PC-9 (cell line): Measurements from ENCODE around the gene PCED1B. TPM values are rescaled to one million over a fixed set of nuclear protein-coding genes. Genes with fewer than 3 reads are reported as not detected.

ENCODE experiments used
- BruUV-seq: library from RNA; stranded (reverse); fragments of 400-500 nt; replicated peaks from 2 replicates; lab custom pipeline; 2021; lab: Mats Ljungman, UMichigan
- CTCF ChIA-PET: fragments of 300-600 bp; sonication (Branson Sonifier 250); formaldehyde crosslinking; loops from one replicate; lab custom pipeline; 2022; ENCODE audit warnings: antibody characterized with exemption; lab: Charles Lee
- POLR2A ChIA-PET: fragments of 300-600 bp; sonication (Branson Sonifier 250); formaldehyde crosslinking; loops from one replicate; lab custom pipeline; 2022; ENCODE audit warnings: antibody characterized with exemption; ENCODE audit not compliant: unreplicated experiment; lab: Charles Lee
- DNase-seq, 2 experiments: peaks; one replicate each; pipeline versions ENCODE4 v3.0.0 to v3.0.0-alpha.2; 2015 to 2022; ENCODE audit warnings: mixed read lengths in 1 of 2
- H2AFZ ChIP-seq: fragments of 200-600 bp; sonication (generic); 2 replicates; pipeline ENCODE4 v1.8.1; 2017; ENCODE audit warnings: antibody characterized with exemption
- H3F3A ChIP-seq: fragments of 200-600 bp; sonication (generic); 2 replicates; pipeline ENCODE4 v1.8.1; 2017; ENCODE audit warnings: antibody characterized with exemption, mild to moderate bottlenecking, low read depth; ENCODE audit not compliant: insufficient read depth
- H3K27ac ChIP-seq: fragments of 200-600 bp; sonication (generic); 2 replicates; pipeline ENCODE4 v1.6.1; 2016; ENCODE audit warnings: mixed run types
- H3K27me3 ChIP-seq: fragments of 200-600 bp; sonication (generic); 2 replicates; pipeline ENCODE4 v1.6.1; 2016; ENCODE audit warnings: low read depth, mixed run types; ENCODE audit not compliant: insufficient read depth
- H3K36me3 ChIP-seq: fragments of 200-600 bp; sonication (generic); 2 replicates; pipeline ENCODE4 v1.6.1; 2016; ENCODE audit warnings: low read depth, mixed run types
- H3K4me1 ChIP-seq: fragments of 200-600 bp; sonication (generic); replicated peaks from 2 replicates; pipeline ENCODE4 v1.6.1; 2016; ENCODE audit warnings: mixed run types; ENCODE audit not compliant: insufficient read depth
- H3K4me2 ChIP-seq: fragments of 200-600 bp; sonication (generic); 2 replicates; pipeline ENCODE4 v1.6.1; 2017; ENCODE audit warnings: mixed run types
- H3K4me3 ChIP-seq: fragments of 200-600 bp; sonication (generic); 2 replicates; pipeline ENCODE4 v1.6.1; 2016; ENCODE audit warnings: mixed run types
- H3K79me2 ChIP-seq: fragments of 200-600 bp; sonication (generic); 2 replicates; pipeline ENCODE4 v1.6.1; 2017; ENCODE audit warnings: low read depth, mixed run types
- H3K9me2 ChIP-seq: fragments of 200-600 bp; sonication (generic); 2 replicates; pipeline ENCODE4 v1.8.1; 2017; ENCODE audit warnings: mild to moderate bottlenecking; ENCODE audit not compliant: insufficient read depth
- H3K9me3 ChIP-seq: fragments of 200-600 bp; sonication (generic); 2 replicates; pipeline ENCODE4 v1.8.1; 2016; ENCODE audit warnings: low read depth; ENCODE audit not compliant: insufficient read depth
- H4K20me1 ChIP-seq: fragments of 200-600 bp; sonication (generic); 2 replicates; pipeline ENCODE4 v1.8.1; 2017; ENCODE audit not compliant: insufficient read depth
- CTCF ChIP-seq: fragments of 200-600 bp; sonication (generic); conservative IDR thresholded peaks from 2 replicates; pipeline ENCODE4 v1.6.1; 2017; ENCODE audit warnings: mixed run types, antibody characterized with exemption, mild to moderate bottlenecking, moderate library complexity
- EZH2 ChIP-seq: fragments of 200-600 bp; sonication (generic); IDR thresholded peaks from 2 replicates; pipeline ENCODE4 v1.8.0; 2017; ENCODE audit warnings: antibody characterized with exemption, low read depth
- intact Hi-C: fragments of 100-400 bp; cut with micrococcal nuclease; formaldehyde crosslinking; loops from one replicate; pipeline ENCODE4 v1.10.0; 2022; ENCODE audit not compliant: unreplicated experiment
- total RNA-seq: library from RNA; stranded (reverse); gene quantifications from 2 replicates; pipeline ENCODE4 v1.2.3, GENCODE V29; 2021

The PCED1B gene
- total RNA-seq, 1 experiment from 2014 or later, result 11.2 TPM

DNA sequence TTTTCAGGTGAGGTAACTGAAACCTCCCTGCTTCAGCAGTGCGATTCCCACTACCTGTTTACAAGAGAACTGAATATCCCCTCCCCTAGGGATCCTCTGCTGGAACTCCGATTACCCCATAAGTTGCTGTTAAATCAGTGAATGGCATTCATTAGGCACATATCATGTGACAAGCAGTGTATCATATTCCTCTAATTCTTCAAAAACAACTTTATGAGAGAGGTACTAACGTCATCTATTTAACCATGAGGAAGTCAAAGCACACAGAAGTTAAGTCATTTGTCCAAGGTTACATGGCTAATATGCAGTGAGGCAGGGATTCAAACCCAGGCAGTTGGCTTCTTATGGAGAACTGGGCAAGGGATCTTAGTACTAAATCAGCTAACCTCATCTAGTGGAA, 43.9 kb upstream of the PCED1B start:
- peaks cover 53% of the 10 kb centered on the region for H3K4me1 ChIP-seq

DNA sequence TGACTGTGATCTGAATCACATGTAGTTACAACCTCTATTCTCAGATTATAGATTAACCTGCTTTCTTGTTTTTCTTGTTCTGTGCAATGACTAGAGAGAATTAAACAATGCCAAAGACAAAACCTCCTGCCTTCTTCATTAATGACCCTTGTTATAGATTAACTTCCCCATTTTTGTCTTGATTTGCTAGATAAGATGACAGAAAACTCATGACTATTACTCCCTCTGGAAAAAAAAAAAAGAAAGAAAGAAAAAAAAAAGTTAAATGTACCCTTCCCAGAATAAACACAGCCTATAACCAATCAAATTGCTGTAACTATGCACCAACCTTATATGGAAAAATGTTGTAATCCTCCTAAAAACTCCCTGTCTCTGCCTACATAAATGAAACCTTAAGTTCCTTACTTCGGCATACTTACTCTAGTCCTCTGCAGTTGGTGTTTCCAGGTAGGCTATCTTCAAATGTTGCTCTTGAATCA, 41.1 kb upstream of the PCED1B start:
- TF ChIP-seq EZH2 (no peak), CTCF (no peak)
- H3K27ac ChIP-seq, result peak overlapping the region; percentile 47

More for the DNA sequence above, 43.9 kb upstream of the PCED1B start:
- POLR2A ChIA-PET, result no interaction called here
- TF ChIP-seq CTCF, result no peak
- TF ChIP-seq EZH2, result no peak
- Histone ChIP-seq H3K4me2 (peak overlapping the region; percentile 63), H3K4me3 (no peak overlapping the region), H3F3A (peaks cover 25% of the 10 kb centered on the region), H3K9me2 (no peaks in the 10 kb centered on the region), H3K36me3 (no peaks in the 10 kb centered on the region), H2AFZ (0 out of 2 replicates have a peak overlapping the region, but pooled peaks have one; percentile 32), H3K27ac (peak overlapping the region; percentile 90), H3K79me2 (no peaks in the 10 kb centered on the region), H3K9me3 (no peaks in the 10 kb centered on the region; the same call in 1 of the 2 replicates), H3K27me3 (no peaks in the 10 kb centered on the region), H4K20me1 (no peaks in the 10 kb centered on the region)
- CTCF ChIA-PET, result no interaction called here
- no TSS peak for BruUV-seq
- no peak for DNase-seq
- intact Hi-C loops, result loop anchor here (10.0 kb wide), 1 partner anchor 149 kb away; no protein-coding TSS in a partner anchor

GRCh38 chr12:47039079-47039478, 40.3 kb upstream of the PCED1B start:
- intact Hi-C loops, result loop anchor here (10.0 kb wide), 1 partner anchor 146 kb away; no protein-coding TSS in a partner anchor
- Histone ChIP-seq H3K4me3 (no peak overlapping the region), H3K27ac (peak overlapping the region; percentile 47), H3K9me3 (no peaks in the 10 kb centered on the region; the same call in 1 of the 2 replicates), H3K9me2 (no peaks in the 10 kb centered on the region), H3K79me2 (no peaks in the 10 kb centered on the region), H3K27me3 (no peaks in the 10 kb centered on the region), H3K4me2 (no peak overlapping the region; the same call in 1 of the 2 replicates), H3K4me1 (peaks cover 34% of the 10 kb centered on the region), H3K36me3 (no peaks in the 10 kb centered on the region), H2AFZ (no peak overlapping the region), H3F3A (peaks cover 10% of the 10 kb centered on the region), H4K20me1 (no peaks in the 10 kb centered on the region)
- DNase-seq, result no peak
- POLR2A ChIA-PET, result no interaction called here
- CTCF ChIA-PET, result no interaction called here
- TF ChIP-seq EZH2 (no peak), CTCF (no peak)
- TSS peak; percentile 75 for BruUV-seq

More for the DNA sequence above, 41.1 kb upstream of the PCED1B start:
- no peaks in the 10 kb centered on the region for H3K36me3 ChIP-seq
- peak overlapping the region; percentile 41 for H3K4me2 ChIP-seq
- H3K4me3 ChIP-seq, result no peak overlapping the region
- ChIA-PET CTCF (no interaction called here), POLR2A (interaction anchor here (0.7 kb wide), 1 partner anchor 55 kb away, joined by 3 read pairs; no protein-coding TSS in a partner anchor)
- H3K4me1 ChIP-seq, result peaks cover 41% of the 10 kb centered on the region
- H2AFZ ChIP-seq, result no peak overlapping the region
- peaks cover 18% of the 10 kb centered on the region for H3F3A ChIP-seq
- H3K9me2 ChIP-seq, result no peaks in the 10 kb centered on the region
- H3K27me3 ChIP-seq, result no peaks in the 10 kb centered on the region
- intact Hi-C loops, result loop anchor here (10.0 kb wide), 1 partner anchor 146 kb away; no protein-coding TSS in a partner anchor
- BruUV-seq, result no TSS peak
- no peaks in the 10 kb centered on the region for H4K20me1 ChIP-seq
- peak in 1 of 2 experiments; percentile 76 for DNase-seq
- H3K9me3 ChIP-seq, result no peaks in the 10 kb centered on the region; the same call in 1 of the 2 replicates
- H3K79me2 ChIP-seq, result no peaks in the 10 kb centered on the region
